Activated CD4-positive, alpha-beta T cell treated with anti-CD3 and anti-CD28 coated beads, Interleukin-2, amount 10 ng/mL, durations not matched to agents 7 days and 5 days (primary cell): ENCODE data around the gene CD93. TPM values are rescaled to one million over a fixed set of nuclear protein-coding genes. Genes with fewer than 3 reads are reported as not detected.

ENCODE experiments used
- CTCF ChIA-PET: fragments of 350-600 bp; sonication (Branson Sonifier 250); formaldehyde crosslinking; loops from one replicate; lab custom pipeline; 2021; ENCODE audit warnings: antibody characterized with exemption; lab: Charles Lee
- POLR2A ChIA-PET: fragments of 350-600 bp; sonication (Branson Sonifier 250); formaldehyde crosslinking; loops from one replicate; lab custom pipeline; 2021; ENCODE audit warnings: antibody characterized with exemption; lab: Charles Lee
- DNase-seq: peaks from one replicate; pipeline ENCODE4 v3.0.0-alpha.2; 2020
- H3K27ac Mint-ChIP-seq: one replicate; pipeline ENCODE4 v1.8.0; 2021; ENCODE audit warnings: mild to moderate bottlenecking, moderate library complexity, mixed read lengths
- H3K27me3 Mint-ChIP-seq: one replicate; pipeline ENCODE4 v1.8.0; 2021; ENCODE audit warnings: mixed read lengths
- H3K36me3 Mint-ChIP-seq: one replicate; pipeline ENCODE4 v1.8.0; 2021; ENCODE audit warnings: low read depth, mixed read lengths
- H3K4me1 Mint-ChIP-seq: one replicate; pipeline ENCODE4 v1.8.0; 2021; ENCODE audit warnings: mixed read lengths
- H3K4me3 Mint-ChIP-seq: one replicate; pipeline ENCODE4 v1.8.0; 2021; ENCODE audit warnings: mild to moderate bottlenecking, moderate library complexity, mixed read lengths
- H3K9me3 Mint-ChIP-seq: one replicate; pipeline ENCODE4 v1.8.0; 2021; ENCODE audit warnings: mixed read lengths
- total RNA-seq, 2 experiments: library from RNA; stranded (reverse); gene quantifications; one replicate each; pipeline ENCODE4 v1.2.3, GENCODE V29; 2021

The CD93 gene
- total RNA-seq, 2 experiments from 2014 or later = 1.7 to 1.8 TPM

DNA sequence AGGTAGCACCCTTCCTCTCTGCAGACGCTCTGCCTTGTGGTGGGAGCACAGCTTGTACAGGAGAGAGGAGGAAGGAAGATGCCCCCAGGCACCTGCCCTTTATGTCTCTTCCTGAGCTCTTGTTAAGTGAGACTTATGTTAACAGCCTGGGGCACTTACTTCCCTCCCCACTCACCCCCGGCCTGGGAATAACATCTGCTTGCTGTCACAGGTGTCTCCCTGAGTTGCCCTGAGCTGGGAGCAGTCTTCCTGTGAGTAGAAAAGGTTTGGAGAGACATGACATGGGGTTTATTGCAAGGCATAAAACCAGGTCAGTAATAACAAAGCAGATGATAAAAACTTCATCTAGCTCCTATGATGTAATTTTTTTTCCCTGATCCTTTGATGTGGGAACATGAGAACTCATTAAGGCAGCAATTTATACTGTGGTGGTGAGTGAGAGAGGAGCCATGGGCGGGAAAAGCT is 49.1 kb downstream of the CD93 start:
- POLR2A ChIA-PET = no interaction called here
- Mint-ChIP-seq H3K36me3 (no peaks in the 10 kb centered on the region), H3K9me3 (no peaks in the 10 kb centered on the region), H3K27ac (no peak overlapping the region), H3K27me3 (peaks cover 19% of the 10 kb centered on the region), H3K4me1 (no peaks in the 10 kb centered on the region), H3K4me3 (no peak overlapping the region)
- DNase-seq = no peak
- CTCF ChIA-PET = no interaction called here

DNA sequence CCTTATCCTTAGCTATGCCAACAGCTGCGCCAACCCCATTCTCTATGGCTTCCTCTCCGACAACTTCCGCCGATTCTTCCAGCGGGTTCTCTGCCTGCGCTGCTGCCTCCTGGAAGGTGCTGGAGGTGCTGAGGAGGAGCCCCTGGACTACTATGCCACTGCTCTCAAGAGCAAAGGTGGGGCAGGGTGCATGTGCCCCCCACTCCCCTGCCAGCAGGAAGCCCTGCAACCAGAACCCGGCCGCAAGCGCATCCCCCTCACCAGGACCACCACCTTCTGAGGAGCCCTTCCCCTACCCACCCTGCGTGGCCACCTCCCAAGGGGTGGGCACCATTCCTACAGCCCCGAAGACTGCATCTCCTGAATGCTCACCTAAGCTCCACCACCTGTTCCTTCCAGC is 49.8 kb downstream of the CD93 start:
- no peaks in the 10 kb centered on the region for H3K9me3 Mint-ChIP-seq
- ChIA-PET POLR2A (no interaction called here), CTCF (no interaction called here)
- no peak overlapping the region for H3K27ac Mint-ChIP-seq
- no peak overlapping the region for H3K4me3 Mint-ChIP-seq
- H3K36me3 Mint-ChIP-seq = no peaks in the 10 kb centered on the region
- no peak for DNase-seq
- no peaks in the 10 kb centered on the region for H3K4me1 Mint-ChIP-seq
- peaks cover 18% of the 10 kb centered on the region for H3K27me3 Mint-ChIP-seq

DNA sequence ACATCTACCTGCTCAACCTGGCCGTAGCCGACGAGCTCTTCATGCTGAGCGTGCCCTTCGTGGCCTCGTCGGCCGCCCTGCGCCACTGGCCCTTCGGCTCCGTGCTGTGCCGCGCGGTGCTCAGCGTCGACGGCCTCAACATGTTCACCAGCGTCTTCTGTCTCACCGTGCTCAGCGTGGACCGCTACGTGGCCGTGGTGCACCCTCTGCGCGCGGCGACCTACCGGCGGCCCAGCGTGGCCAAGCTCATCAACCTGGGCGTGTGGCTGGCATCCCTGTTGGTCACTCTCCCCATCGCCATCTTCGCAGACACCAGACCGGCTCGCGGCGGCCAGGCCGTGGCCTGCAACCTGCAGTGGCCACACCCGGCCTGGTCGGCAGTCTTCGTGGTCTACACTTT is 50.4 kb downstream of the CD93 start:
- Mint-ChIP-seq H3K9me3 (no peaks in the 10 kb centered on the region), H3K27ac (no peak overlapping the region), H3K4me1 (no peaks in the 10 kb centered on the region), H3K27me3 (peaks cover 17% of the 10 kb centered on the region), H3K4me3 (no peak overlapping the region), H3K36me3 (no peaks in the 10 kb centered on the region)
- ChIA-PET POLR2A (no interaction called here), CTCF (no interaction called here)
- DNase-seq = no peak

DNA sequence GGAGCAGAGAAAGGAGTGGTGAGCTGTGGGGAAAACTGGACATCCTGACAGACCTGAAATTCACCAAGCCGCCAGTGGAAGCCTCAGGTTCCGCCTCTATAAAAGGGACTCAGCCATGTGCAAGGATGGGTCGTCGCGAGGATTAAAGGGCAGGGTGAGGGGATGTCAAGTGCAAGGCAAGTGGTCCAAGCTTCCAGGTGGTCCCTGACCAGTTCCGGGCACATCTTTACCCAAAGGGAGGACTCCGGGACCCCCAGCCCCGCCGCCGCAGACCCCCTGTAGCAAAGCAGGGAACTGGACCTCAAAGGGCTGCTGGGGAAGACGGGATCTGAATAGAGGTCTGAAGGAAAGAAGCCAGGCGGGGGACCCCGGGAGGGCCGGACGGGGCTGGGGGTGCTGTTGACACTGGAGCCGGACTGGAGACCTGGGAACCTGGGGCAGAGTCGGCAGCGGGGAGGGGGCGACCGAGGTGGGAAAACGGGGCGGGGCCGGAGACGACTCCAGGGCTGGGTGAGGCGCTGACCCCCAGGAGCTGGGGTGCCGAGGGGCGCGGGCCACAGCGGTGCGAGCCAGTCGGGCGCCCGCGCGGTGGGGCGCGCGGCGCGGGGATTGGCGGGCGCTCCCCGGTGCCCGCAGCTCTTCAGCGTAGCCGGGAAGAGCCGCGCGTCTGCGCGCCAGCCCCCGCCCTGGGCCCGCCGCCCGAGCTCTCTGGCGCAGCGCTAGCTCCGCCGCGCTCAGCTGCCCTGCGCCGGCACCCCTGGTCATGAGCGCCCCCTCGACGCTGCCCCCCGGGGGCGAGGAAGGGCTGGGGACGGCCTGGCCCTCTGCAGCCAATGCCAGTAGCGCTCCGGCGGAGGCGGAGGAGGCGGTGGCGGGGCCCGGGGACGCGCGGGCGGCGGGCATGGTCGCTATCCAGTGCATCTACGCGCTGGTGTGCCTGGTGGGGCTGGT is 51.1 kb downstream of the CD93 start, which contains the start of gene SSTR4:
TSS of gene SSTR4 (plus strand) at position 592 of the 951 bp plus-strand sequence. CDS start at position 764, 172 bp downstream.
- no peak for DNase-seq
- ChIA-PET POLR2A (no interaction called here), CTCF (no interaction called here)
- no peak within 1 kb of the TSS for H3K4me3 Mint-ChIP-seq
- no peaks in the 10 kb centered on the region for H3K9me3 Mint-ChIP-seq
- H3K36me3 Mint-ChIP-seq = no peaks in the 10 kb centered on the region
- peaks cover 15% of the 10 kb centered on the region for H3K27me3 Mint-ChIP-seq
- H3K27ac Mint-ChIP-seq = no peak within 1 kb of the TSS
- no peaks in the 10 kb centered on the region for H3K4me1 Mint-ChIP-seq

DNA sequence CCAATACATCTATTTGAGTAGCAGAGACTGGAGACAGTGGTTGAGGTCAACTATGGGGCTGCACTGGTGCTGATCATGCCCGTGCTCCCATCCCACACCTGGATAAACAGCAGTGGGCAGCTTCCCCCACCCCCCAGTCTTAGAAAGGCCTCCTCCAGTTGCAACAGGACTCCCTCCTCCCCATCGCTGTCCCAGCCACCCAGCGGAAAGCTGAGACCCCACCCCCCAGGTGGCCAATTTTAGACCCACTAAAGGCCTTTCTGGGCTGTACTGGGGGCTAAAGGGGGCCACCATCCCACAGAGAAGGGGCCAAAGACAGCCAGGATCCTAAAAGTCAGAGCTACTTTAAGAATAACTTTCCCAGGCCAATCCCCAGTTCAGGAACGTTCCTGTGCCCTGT is 52.2 kb downstream of the CD93 start:
- peaks cover 15% of the 10 kb centered on the region for H3K27me3 Mint-ChIP-seq
- H3K36me3 Mint-ChIP-seq = no peaks in the 10 kb centered on the region
- POLR2A ChIA-PET = no interaction called here
- CTCF ChIA-PET = no interaction called here
- H3K4me1 Mint-ChIP-seq = no peaks in the 10 kb centered on the region
- DNase-seq = no peak
- no peaks in the 10 kb centered on the region for H3K9me3 Mint-ChIP-seq
- H3K27ac Mint-ChIP-seq = no peak overlapping the region
- H3K4me3 Mint-ChIP-seq = no peak overlapping the region

DNA sequence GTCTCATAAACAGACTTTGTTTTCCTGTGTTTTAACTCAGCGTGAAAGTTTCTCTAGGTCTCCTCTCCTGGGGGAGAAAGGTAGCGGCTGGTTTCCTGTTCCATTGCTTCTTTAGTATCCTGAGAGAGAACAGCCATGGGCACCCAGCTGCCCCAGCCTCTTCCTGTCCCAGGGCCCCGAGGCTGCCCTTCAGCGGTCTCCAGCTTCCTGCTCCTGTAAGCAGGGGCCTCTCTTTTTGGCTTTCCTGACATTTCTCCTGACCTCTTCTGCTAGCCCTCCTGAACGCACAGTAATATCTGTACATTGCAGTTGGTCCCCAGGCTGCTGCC is 53.4 kb downstream of the CD93 start:
- CTCF ChIA-PET = no interaction called here
- no peak overlapping the region for H3K27ac Mint-ChIP-seq

DNA sequence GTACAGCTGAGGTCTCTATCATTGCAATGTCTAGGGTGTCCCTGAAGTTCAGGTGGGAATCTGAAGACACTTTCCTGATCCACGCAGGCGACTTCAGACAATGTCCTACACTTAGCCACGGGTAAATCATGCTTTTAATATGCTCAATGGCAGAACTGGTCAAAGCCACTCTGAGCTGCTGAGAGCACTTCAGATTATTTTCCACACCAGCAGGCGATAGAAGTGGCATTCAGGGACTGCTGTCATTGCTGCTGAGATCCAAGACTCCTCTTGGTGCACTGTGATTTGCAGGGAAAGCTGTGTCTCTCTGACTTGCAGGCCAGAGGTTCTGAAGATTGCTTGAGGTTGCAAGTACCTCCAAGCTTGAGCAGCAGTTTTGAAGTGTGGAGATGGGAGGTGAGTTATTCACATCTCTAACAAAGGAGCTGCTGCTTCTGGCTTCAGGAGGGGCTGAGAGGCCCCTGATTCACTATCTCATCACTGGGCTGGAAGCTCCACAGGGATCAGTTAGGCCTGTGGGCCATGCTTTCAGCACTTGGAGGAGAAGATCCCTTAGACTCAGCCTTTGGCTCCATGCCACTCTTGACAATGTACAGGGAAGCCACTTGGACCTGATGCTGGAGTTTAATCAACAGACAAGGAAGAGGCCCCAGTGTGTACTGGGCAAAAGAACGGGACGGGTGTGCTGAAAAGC is 53.9 kb downstream of the CD93 start:
- CTCF ChIA-PET = no interaction called here
- no peak overlapping the region for H3K27ac Mint-ChIP-seq
- POLR2A ChIA-PET = no interaction called here
- no peak overlapping the region for H3K4me3 Mint-ChIP-seq
- no peaks in the 10 kb centered on the region for H3K9me3 Mint-ChIP-seq
- DNase-seq = no peak
- peaks cover 12% of the 10 kb centered on the region for H3K27me3 Mint-ChIP-seq
- H3K36me3 Mint-ChIP-seq = no peaks in the 10 kb centered on the region
- no peaks in the 10 kb centered on the region for H3K4me1 Mint-ChIP-seq

More for the DNA sequence above, 53.4 kb downstream of the CD93 start:
- no peak overlapping the region for H3K4me3 Mint-ChIP-seq
- peaks cover 14% of the 10 kb centered on the region for H3K27me3 Mint-ChIP-seq
- no peaks in the 10 kb centered on the region for H3K9me3 Mint-ChIP-seq
- POLR2A ChIA-PET = no interaction called here
- no peaks in the 10 kb centered on the region for H3K4me1 Mint-ChIP-seq
- no peak for DNase-seq
- H3K36me3 Mint-ChIP-seq = no peaks in the 10 kb centered on the region

DNA sequence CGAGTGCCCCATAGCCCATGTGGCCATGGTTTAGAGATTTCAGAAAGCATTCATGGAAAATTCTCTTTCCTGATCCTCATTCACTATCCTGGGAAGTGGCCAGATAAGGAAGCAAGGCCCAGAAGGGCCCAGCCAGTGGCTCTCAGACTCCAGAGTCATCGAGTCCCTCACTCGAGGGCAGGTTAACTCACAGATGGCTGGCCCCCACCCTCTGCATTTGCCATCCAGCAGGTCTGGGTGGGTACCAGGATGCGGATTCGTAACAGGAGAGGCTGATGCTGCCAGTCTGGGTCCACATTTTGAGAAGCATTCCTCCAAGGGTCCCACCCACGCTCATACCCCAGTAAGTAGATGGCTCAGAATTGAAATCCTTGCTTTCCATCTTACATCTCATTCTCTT is 54.8 kb downstream of the CD93 start:
- H3K36me3 Mint-ChIP-seq = no peaks in the 10 kb centered on the region
- no peak for DNase-seq
- H3K27ac Mint-ChIP-seq = no peak overlapping the region
- no peak overlapping the region for H3K4me3 Mint-ChIP-seq
- CTCF ChIA-PET = no interaction called here
- POLR2A ChIA-PET = no interaction called here
- peaks cover 7% of the 10 kb centered on the region for H3K27me3 Mint-ChIP-seq
- H3K9me3 Mint-ChIP-seq = no peaks in the 10 kb centered on the region
- H3K4me1 Mint-ChIP-seq = no peaks in the 10 kb centered on the region

Other genes starting within 250 kb of the CD93 start
- not detected for gene SSTR4, start 51.0 kb downstream of the CD93 start, total RNA-seq
- gene THBD, start 36.7 kb downstream of the CD93 start, total RNA-seq = not detected